GM12872 (cell line): ENCODE results near the gene DUSP19.

Experiments
- CTCF ChIP-seq: IDR thresholded peaks from 3 replicates; pipeline ENCODE4 v1.5.1; 2011; ENCODE audit warnings: low read depth, mild to moderate bottlenecking, low read length, moderate library complexity; ENCODE audit not compliant: insufficient read depth

DUSP19 gene

GRCh38 chr2:183078464-183079138 lies at the start of gene DUSP19:
Gene DUSP19, plus strand, starts transcription at chr2:183078747. Its CDS starts 187 bp downstream, at chr2:183078934.
- no peak for TF ChIP-seq CTCF

GRCh38 chr2:183029219-183029618 lies 49.3 kb upstream of the DUSP19 start:
- TF ChIP-seq CTCF: no peak

GRCh38 chr2:183031911-183032794 lies 46.4 kb upstream of the DUSP19 start:
- no peak for TF ChIP-seq CTCF

GRCh38 chr2:183033951-183034350 lies 44.6 kb upstream of the DUSP19 start:
- no peak for TF ChIP-seq CTCF

GRCh38 chr2:183034806-183035205 lies 43.7 kb upstream of the DUSP19 start:
- TF ChIP-seq CTCF: no peak

- TF ChIP-seq CTCF: no peak
Observed at GRCh38 chr2:183035298-183035953, 43.1 kb upstream of the DUSP19 start.
